Stimulated activated CD4-positive, alpha-beta T cell treated with anti-CD3 and anti-CD28 coated beads, Interleukin-1b, Interleukin-23, amount 100 ng/mL, for 4 hours (primary cell): ENCODE measurements around the gene ADCK1.
"Not testable (repeated sequence)": the region's sequence is repeated elsewhere in the genome, so short reads cannot be mapped to it uniquely, and the experiment has no call there.

ENCODE experiments used
- DNase-seq, 2 donors: peaks; one replicate each; pipeline ENCODE4 v3.0.0-alpha.2; 2020; ENCODE audit warnings: low read depth in 2 of 2

Gene ADCK1

GRCh38 chr14:77808250-77808649, 8.3 kb downstream of the ADCK1 start:
- no peak for DNase-seq

DNA sequence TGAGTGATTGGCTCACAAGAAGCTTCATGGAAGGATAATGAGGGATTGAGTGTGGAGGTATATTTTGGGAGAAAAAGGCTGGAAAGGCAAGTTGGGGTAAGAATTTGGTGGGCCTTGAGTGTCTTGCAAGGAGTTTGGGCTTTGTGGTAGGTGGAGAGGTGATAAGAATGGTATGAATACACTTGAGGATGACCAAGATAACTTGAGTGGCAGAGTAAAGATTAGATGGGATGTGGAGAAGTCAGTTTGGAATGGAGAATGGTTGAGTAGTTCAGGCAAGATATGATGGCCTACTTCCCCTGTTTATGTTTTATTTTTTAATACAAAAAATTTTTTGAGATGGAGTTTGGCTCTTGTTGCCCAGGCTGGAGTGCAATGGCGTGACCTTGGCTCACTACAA, 9.1 kb downstream of the ADCK1 start:
- DNase-seq: no peak

GRCh38 chr14:77812028-77812427, 12.1 kb downstream of the ADCK1 start:
- no peak for DNase-seq

DNA sequence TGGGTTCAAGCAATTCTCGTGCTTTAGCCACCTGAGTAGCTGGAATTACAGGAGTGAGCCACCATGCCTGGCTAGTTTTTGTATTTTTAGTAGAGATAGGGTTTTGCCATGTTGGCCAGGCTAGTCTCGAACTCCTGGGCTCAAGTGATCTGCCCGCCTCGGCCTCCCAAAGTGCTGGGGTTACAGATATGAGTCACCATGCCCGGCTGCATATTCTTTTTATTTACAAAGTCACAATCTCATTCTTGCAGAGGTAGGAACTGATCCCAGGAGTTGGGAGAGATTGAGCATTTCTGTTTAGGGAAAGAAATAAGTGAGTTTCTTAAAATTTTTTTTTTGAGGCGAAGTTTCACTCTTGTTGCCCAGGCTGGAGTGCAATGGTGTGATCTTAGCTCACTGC, 12.8 kb downstream of the ADCK1 start:
- DNase-seq: not testable (repeated sequence)

DNA sequence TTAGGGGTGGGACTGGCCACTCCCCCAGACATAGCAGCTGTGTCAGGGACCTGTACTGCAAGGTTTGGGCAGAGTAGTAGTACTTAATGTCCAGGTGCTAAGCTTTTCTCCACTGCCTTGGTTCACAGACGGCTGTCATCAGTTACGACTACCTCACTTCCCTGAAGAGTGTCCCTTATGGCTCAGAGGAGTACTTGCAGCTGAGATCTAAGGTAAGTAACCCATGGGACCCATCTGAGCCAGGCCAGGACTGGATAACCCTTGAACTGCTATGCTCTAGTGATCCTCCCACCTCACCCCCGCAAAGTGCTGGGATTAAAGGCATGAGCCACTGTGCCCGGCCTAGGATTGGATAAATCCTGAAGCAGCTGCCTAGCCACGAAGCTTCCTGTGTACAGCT, 22.4 kb downstream of the ADCK1 start:
- DNase-seq: no peak

GRCh38 chr14:77822741-77823140, 22.8 kb downstream of the ADCK1 start:
- no peak for DNase-seq

DNA sequence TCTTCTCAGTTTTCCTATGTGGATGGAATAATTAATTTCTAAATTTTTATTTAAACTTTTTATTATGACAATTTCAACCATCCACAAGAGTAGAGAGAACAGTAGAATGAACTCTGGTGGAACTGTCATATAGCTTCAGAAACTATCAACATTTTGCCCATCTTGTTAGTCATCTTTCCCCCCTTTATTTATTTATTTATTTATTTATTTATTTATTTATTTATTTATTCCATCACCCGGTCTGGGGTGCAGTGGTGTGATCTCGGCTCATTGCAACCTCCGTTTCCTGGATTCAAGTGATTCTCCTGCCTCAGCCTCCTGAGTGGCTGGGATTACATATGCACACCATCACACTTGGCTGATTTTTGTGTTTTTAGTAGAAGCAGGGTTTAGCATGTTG, 23.5 kb downstream of the ADCK1 start:
- no peak for DNase-seq

- no peak for DNase-seq
Measured at GRCh38 chr14:77825895-77826519, 26.1 kb downstream of the ADCK1 start.

DNA sequence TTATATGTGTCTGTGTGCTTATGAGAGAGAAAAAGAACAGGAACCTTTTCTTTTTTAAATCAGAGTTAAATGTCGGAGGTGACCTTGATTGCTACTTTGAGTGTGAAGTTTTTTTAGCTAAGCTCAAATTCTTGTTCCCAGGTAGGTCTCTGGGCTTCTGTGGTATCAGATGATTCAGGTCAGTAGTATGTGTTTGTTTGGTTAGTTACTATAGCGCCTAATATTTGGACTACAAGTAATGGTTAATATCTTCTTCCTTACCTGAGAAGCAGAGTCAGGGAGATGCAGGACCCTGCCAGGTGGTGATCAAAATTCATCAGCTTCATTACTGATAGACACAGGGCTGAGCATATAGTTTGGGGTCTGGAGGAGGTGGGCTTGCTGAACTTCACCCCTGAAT, 30.8 kb downstream of the ADCK1 start:
- no peak for DNase-seq

GRCh38 chr14:77832297-77832696, 32.4 kb downstream of the ADCK1 start:
- no peak for DNase-seq

DNA sequence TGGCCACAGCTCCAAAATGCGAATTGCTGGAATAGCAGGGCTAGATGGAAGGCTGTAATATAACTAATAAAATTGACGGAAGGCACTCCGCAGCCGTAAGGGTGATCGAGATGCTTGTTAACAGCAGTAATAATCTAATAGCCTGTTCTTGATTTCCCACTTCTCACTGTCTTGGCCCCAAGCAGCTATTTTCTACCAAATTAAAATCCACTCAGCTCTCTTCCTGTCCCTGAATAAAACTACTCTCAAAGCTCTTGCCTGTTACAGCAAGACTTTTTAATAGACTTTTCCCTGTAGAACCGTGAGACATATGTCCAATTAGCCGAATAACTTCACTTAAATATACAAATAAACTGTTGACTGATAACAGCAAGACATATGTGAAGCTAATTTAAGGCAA, 38.0 kb downstream of the ADCK1 start:
- DNase-seq: no peak

DNA sequence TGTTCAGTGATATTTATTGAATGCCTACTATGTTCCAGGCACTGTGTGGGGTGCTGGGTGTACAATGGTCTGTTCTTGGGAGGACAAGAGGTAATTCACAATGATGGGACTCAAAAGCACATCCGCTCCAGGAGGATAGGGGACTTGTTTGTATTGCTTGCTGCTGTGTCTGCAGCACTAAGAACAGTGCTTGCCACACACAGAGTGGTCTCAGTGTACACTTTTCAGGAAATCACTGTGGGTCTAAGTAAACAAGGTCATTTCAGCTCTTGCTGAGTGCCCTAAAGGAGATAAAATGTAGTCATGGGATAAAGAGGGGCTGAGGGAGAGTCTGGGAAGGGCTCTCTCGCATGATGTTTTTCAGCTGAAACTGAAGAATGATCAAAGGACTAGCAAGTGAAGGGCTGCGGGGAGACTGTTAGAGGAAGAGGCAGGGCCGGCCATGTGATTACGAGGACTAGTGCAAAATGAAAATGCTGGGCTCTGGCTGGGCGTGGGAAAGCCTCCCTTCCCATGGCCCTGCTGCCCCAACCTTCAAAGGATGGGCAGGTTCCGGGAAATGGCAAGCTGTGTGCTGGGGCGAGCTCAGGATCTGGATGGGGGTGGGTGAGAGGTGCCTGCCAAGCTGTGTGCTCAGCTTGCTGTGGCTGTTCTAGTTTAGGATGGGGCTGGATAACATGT, 39.1 kb downstream of the ADCK1 start:
- DNase-seq: no peak

GRCh38 chr14:77843195-77843594, 43.3 kb downstream of the ADCK1 start:
- no peak for DNase-seq

DNA sequence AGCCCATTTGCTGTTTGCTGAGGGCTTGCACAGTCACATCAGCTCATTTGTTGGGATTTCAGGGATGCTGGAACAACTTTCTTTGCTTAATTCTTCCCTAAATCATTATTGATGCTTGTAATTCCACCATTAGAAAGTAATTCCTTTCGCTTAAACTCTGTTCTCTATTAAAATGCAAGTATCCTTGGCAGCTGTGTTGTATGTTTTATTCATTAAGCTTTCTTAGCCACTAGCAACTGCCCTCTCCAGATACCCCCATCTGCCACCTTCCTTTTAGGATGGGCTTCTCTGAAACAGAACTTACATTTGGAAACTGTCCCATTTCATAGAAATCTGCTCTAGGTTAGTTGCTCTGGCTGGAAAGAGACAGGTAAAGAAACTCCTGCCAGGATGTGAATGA, 43.7 kb downstream of the ADCK1 start:
- DNase-seq: no peak

DNA sequence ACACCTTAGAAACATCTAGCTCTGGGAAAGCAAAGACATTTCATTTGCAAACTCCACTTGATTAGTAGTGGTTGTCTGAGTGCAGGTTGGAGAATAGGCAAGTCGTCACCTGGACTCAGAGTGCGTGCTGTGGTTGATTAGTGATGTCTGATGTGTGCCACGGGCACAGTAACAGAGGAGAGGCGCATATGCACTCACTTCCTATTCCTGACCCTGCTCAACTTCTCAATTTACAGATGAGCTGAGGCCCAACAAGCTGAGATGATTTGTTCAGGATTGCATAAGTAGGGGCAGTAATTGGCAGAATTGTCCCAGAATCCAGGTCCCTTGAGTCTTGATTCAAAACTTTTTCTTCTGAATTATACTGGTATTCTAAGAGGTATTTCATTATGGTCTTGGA, 44.9 kb downstream of the ADCK1 start:
- DNase-seq: no peak

DNA sequence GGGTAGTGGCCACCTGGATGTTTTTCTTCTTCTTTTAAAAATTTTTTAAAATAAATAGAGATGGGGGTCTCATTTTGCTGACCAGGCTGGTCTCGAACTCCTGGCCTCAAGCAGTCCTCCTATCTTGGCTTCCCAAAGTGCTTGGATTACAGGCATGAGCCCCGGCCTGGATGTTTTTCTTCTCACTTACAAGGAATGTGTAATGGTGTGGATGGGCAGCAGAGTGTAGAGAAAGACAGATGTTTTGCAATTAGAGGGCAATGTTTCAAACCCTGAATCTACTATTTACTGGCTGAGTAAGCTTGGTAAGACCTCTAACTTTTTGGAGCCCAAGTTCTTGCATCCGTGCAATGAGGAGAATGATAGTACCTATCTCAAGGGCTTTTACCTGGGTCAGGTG, 48.1 kb downstream of the ADCK1 start:
- DNase-seq: no peak

- DNase-seq: no peak
Measured at GRCh38 chr14:77849711-77850110, 49.8 kb downstream of the ADCK1 start.

GRCh38 chr14:77853919-77854318, 54.0 kb downstream of the ADCK1 start:
- DNase-seq: no peak

DNA sequence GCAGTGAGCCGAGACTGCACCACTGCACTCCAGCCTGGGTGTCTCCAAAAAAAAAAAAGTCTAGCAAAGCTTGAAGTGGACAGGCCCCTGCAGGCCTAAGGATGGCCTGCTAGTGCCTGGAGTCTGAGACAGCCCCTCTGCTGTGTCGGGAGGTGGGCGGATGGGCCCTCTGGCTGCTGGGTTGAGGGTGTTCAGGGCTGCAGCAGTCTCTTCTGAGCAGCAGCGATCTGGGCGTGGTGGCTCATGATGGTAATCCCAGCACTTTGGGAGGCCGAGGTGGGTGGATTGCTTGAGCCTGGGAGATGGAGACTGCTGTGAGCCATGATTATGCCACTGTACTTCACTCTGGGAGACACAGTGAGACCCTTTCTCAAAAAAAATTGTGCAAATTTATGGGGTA, 57.0 kb downstream of the ADCK1 start:
- no peak for DNase-seq

GRCh38 chr14:77859934-77860570, 60.1 kb downstream of the ADCK1 start:
- no peak for DNase-seq

DNA sequence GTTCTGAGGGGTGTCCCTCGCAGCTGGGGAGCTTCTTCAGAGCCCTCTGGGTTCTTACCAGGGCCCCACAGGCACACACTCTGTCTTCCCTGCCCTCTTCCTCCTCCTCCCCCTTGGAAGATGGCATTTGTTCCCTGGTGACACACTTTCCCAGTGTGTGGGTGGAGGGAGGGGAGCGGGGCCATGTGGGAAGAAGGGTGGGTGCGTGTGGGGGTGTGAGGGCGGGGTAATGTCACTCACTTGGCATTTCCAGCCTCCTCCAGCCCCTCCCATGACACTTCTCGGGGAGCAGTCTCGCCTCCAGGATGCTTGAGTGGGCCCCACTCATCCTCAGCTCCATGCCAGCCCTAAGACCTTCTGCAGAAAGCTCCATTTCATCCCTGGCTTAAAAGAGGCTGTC, 61.3 kb downstream of the ADCK1 start:
- no peak for DNase-seq

DNA sequence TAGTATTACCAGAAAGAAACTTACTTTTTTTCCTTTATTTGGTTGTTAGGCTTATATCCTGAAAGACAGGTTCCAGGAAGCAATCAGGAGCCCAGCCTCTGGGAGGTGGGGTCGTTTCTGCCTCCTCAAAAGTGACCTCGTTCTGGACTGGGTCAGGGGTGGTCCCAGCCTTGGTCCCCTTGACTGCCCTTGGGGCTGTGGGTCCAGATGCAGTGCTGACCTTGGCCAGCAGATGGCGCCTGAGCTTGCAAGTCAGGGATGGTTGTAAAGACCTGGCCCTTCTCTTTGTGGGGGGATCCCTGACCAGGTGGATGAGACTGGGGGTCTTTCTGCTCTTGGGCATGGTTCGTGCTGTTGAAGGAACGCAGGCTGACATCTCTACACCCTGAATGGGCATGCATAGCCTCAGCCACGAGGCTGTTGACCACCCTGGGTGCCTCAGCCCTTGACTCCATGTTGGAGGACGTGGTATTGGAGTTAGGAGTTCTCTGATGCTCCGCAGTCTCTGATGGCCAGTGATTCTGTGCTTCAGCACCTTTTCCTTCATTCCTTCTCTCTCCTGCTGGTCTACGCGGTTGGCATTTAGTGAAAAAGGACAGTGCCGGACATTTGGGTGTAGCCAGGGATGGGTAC, 62.4 kb downstream of the ADCK1 start:
- peak; percentile 68 to 71 for DNase-seq

DNA sequence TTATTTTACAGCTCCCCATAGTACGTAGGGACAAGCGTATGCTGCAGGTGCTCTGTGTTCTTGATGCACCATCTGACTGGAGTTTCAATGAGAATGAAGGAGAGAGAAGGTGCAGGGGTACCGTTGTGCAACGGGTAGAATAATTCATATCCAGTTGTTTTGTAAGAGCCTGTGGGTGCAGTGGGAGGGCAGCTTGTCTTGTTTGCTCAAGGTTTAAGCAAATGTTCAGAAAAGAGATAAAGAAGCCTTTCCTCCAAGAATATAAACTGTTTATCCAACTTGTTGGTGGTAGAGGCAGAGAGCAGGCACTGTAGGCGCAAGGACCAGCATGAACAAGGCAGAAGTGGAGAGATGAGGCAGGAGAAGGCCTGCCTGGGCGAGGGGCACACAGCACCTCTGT, 64.2 kb downstream of the ADCK1 start:
- no peak for DNase-seq
